ENCODE results near the gene NRCAM.

DNA sequence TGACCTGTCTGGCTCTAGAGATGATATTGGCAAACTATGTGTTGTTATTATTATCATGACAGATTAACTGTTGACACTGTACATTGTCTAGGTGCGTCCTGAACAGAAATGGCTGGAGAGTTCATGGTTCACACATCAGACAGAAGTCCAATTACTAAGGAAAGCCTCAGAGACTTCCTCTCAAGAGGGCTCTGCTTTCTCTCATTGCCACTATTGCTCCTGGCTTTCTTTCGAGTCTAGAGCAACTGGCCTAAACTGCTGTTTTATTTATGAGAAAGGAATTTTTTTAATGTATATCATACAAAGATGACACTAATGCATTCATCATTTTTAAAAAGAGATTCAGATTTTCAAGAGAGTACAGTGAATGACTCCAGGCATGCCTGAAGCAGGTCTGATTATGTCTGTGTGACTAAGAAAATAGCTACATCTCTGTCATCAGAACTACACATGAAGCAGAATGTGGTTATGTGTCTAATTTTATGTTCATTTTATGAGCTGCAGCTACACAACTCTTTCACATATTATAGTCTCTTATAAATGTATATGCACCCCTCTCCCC, 30.4 kb downstream of the NRCAM start:
- TF ChIP-seq, protein P1, sequence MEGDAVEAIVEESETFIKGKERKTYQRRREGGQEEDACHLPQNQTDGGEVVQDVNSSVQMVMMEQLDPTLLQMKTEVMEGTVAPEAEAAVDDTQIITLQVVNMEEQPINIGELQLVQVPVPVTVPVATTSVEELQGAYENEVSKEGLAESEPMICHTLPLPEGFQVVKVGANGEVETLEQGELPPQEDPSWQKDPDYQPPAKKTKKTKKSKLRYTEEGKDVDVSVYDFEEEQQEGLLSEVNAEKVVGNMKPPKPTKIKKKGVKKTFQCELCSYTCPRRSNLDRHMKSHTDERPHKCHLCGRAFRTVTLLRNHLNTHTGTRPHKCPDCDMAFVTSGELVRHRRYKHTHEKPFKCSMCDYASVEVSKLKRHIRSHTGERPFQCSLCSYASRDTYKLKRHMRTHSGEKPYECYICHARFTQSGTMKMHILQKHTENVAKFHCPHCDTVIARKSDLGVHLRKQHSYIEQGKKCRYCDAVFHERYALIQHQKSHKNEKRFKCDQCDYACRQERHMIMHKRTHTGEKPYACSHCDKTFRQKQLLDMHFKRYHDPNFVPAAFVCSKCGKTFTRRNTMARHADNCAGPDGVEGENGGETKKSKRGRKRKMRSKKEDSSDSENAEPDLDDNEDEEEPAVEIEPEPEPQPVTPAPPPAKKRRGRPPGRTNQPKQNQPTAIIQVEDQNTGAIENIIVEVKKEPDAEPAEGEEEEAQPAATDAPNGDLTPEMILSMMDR (IDR thresholded peaks at IDR 0.05) = no peak
- TF ChIP-seq POLR2AphosphoS5 (IDR thresholded peaks at IDR 0.05) (no peak), EP300 (IDR thresholded peaks at IDR 0.05) (no peak)

All from gastroesophageal sphincter (tissue), 3 donors.